K562 (cell line): ENCODE data around the gene BST1. TPM values are rescaled to one million over a fixed set of nuclear protein-coding genes. Genes with fewer than 3 reads are reported as not detected.

Experiments used
- ASH1L ChIP-seq: fragments of 450-650 bp; IDR thresholded peaks from 2 replicates; pipeline ENCODE4 v1.6.1; 2018; ENCODE audit warnings: borderline replicate concordance, mild to moderate bottlenecking, low read depth; ENCODE audit not compliant: partially characterized antibody
- BMI1 ChIP-seq: fragments of 150-350 bp; IDR thresholded peaks from 2 replicates; pipeline ENCODE4 v1.6.1; 2014; ENCODE audit warnings: low read length
- DLX4 ChIP-seq: fragments of 250-450 bp; sonication (Bioruptor Pico); IDR thresholded peaks from 2 replicates; pipeline ENCODE4 v1.6.1; 2021; ENCODE audit warnings: mild to moderate bottlenecking
- FOXJ2 ChIP-seq: fragments of 200-800 bp; sonication (Bioruptor generic); IDR thresholded peaks from 2 replicates; pipeline ENCODE4 v1.6.1; 2016; ENCODE audit warnings: missing genetic modification characterization, missing compliant biosample characterization
- FOXM1 ChIP-seq, 2 experiments: fragments of 450-650 bp in 1 of 2; sonication (generic) in 1 of 2; formaldehyde crosslinking in 1 of 2; IDR thresholded peaks; 2 replicates each; pipeline versions ENCODE4 v1.6.1 to v1.9.0; 2017 to 2022; ENCODE audit warnings: low read depth in 2 of 2, mild to moderate bottlenecking in 2 of 2, missing genetic modification reagents in 1 of 2, moderate library complexity in 1 of 2
- HCFC1 ChIP-seq: IDR thresholded peaks from 2 replicates; pipeline ENCODE4 v1.6.1; 2012; ENCODE audit warnings: low read depth, low read length, improper control_type of control experiment
- KDM1A ChIP-seq, 2 experiments: fragments of 450-650 bp; IDR thresholded peaks; 2 replicates each; pipeline ENCODE4 v1.6.1; 2016; ENCODE audit warnings: mild to moderate bottlenecking in 2 of 2
- KDM5B ChIP-seq: fragments of 200-600 bp; sonication (generic); IDR thresholded peaks from 2 replicates; pipeline ENCODE4 v1.6.1; 2012; ENCODE audit warnings: low read depth, mild to moderate bottlenecking, moderate library complexity, low read length, control low read depth, inconsistent platforms; ENCODE audit not compliant: insufficient replicate concordance
- MYC ChIP-seq, 2 experiments: fragments of 250-450 bp in 1 of 2; sonication (Bioruptor Pico) in 1 of 2; IDR thresholded peaks; 2 replicates each; pipeline versions ENCODE4 v1.5.1 to v1.6.1; 2012 to 2021; ENCODE audit warnings: low read depth in 2 of 2, borderline replicate concordance in 1 of 2, improper control_type of control experiment in 1 of 2, low read length in 1 of 2, mild to moderate bottlenecking in 1 of 2, moderate library complexity in 1 of 2
- SMARCC2 ChIP-seq: fragments of 450-650 bp; IDR thresholded peaks from 2 replicates; pipeline ENCODE4 v1.6.1; 2017; ENCODE audit warnings: antibody characterized with exemption, moderate library complexity, mild to moderate bottlenecking, low read depth
- SRSF1 ChIP-seq: fragments of 200-400 bp; formaldehyde crosslinking; IDR thresholded peaks from 2 replicates; pipeline ENCODE4 v1.6.1; 2017; ENCODE audit warnings: mild to moderate bottlenecking, low read depth, low read length, moderate library complexity
- TAF9B ChIP-seq: fragments of 450-650 bp; IDR thresholded peaks from 2 replicates; pipeline ENCODE4 v1.6.1; 2018; ENCODE audit warnings: mild to moderate bottlenecking; ENCODE audit not compliant: partially characterized antibody
- UBTF ChIP-seq, 2 experiments: IDR thresholded peaks; 2 replicates each; pipeline ENCODE4 v1.6.1; 2012; ENCODE audit warnings: improper control_type of control experiment in 2 of 2, low read depth in 2 of 2, low read length in 2 of 2, borderline replicate concordance in 1 of 2
- polyA plus RNA-seq, 8 experiments: library from polyadenylated mRNA; depleted of rRNA in 4 of 8; stranded (reverse) in 5 of 8; unstranded in 3 of 8; fragments of >200 nt; fragmentation: Nextera tagmentation in 2 of 8; fragmentation: Illumina TruSeq in 1 of 8; extraction: Ambion mirVana in 2 of 8; extraction: Trizol in 1 of 8; gene quantifications; 2 replicates each; pipeline versions ENCODE4 v1.2.1 to v1.2.3, GENCODE V29; 2011 to 2014; ENCODE audit warnings: inconsistent platforms in 1 of 8, missing spikeins in 1 of 8
- total RNA-seq, 7 experiments: library from RNA; depleted of rRNA in 6 of 7; stranded (reverse); fragments of >200 nt in 6 of 7; fragmentation: Illumina TruSeq in 2 of 7; extraction: Trizol in 2 of 7; gene quantifications; 2 replicates each; pipeline versions ENCODE4 v1.2.1 to v1.2.3, GENCODE V29; 2011 to 2021; ENCODE audit warnings: low replicate concordance in 1 of 7
- TF ChIP-seq, protein P1 (sequence below), 2 experiments: fragments of 450-650 bp; IDR thresholded peaks; 2 replicates each; pipeline ENCODE4 v1.6.1; 2016; ENCODE audit warnings: mild to moderate bottlenecking in 2 of 2, borderline replicate concordance in 1 of 2, low read depth in 1 of 2, moderate library complexity in 1 of 2

The BST1 gene
- total and polyA plus RNA-seq, 9 of the 15 experiments (the other 6 are each of a cell fraction or from before 2014, with no cell fraction given) = 0.04 to 0.38 (median 0.07) TPM; not detected in 6

GRCh38 chr4:15655223-15656037, 47.4 kb upstream of the BST1 start, which contains the start of gene FBXL5 (continued):
- TF ChIP-seq, protein P1, sequence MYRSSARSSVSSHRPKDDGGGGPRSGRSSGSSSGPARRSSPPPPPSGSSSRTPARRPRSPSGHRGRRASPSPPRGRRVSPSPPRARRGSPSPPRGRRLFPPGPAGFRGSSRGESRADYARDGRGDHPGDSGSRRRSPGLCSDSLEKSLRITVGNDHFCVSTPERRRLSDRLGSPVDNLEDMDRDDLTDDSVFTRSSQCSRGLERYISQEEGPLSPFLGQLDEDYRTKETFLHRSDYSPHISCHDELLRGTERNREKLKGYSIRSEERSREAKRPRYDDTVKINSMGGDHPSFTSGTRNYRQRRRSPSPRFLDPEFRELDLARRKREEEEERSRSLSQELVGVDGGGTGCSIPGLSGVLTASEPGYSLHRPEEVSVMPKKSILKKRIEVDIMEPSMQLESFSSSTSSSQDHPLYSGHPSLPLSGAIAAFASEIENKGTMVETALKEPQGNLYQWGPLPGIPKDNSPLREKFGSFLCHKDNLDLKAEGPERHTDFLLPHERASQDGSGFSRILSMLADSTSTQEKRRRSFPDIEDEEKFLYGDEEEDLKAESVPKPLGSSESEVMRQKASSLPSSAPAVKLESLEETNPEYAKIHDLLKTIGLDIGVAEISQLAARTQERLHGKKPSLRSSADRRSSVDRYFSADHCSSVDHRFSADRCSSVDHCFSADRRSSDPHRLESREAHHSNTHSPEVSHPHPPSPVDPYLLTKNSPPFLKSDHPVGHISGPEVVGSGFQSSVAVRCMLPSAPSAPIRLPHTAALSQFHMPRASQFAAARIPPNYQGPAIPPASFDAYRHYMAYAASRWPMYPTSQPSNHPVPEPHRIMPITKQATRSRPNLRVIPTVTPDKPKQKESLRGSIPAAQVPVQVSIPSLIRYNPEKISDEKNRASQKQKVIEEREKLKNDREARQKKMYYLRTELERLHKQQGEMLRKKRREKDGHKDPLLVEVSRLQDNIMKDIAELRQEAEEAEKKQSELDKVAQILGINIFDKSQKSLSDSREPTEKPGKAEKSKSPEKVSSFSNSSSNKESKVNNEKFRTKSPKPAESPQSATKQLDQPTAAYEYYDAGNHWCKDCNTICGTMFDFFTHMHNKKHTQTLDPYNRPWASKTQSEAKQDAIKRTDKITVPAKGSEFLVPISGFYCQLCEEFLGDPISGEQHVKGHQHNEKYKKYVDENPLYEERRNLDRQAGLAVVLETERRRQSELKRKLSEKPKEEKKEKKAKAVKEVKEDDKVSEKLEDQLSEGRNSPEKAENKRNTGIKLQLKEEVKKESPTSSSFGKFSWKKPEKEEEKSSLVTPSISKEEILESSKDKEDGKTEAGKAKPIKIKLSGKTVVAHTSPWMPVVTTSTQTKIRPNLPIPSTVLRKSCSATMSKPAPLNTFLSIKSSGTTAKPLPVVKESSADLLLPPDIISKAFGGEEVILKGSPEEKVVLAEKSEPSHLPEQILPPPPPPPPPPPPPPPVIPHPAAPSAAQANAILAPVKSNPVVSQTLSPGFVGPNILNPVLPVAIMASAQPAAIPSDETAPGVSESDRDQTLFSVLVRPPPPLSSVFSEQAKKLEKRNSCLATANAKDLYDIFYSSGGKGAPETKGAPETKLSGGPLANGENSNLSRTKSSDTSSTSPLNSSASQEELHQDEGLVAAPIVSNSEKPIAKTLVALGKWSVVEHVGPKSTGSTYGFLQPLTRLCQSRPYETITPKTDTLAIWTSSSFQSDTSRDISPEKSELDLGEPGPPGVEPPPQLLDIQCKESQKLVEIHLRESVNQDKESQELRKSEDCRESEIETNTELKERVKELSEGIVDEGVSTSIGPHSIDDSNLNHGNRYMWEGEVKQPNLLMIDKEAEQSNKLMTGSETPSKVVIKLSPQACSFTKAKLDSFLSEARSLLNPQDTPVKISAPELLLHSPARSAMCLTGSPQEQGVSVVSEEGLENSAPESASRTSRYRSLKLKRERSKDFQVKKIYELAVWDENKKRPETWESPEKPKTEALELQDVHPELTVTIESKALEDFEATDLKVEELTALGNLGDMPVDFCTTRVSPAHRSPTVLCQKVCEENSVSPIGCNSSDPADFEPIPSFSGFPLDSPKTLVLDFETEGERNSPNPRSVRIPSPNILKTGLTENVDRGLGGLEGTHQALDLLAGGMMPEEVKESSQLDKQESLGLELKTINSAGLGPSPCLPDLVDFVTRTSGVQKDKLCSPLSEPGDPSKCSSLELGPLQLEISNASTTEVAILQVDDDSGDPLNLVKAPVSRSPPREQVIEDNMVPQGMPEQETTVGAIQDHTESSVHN (IDR thresholded peaks at IDR 0.05; ENCODE audit: borderline replicate concordance in 1 of 2, low read depth in 1 of 2) = no peak
- TF ChIP-seq SMARCC2 = no peak
- TF ChIP-seq UBTF (IDR thresholded peaks at IDR 0.05; ENCODE audit: borderline replicate concordance in 1 of 2, low read depth in 2 of 2, low read length in 2 of 2) = peak in 1 of 2 experiments; percentile 48; a peak in 2 of 4 replicates
- no peak for TF ChIP-seq SRSF1
- TF ChIP-seq MYC (IDR thresholded peaks at IDR 0.05; ENCODE audit: low read depth, low read length) = peak; percentile 82
- peak; percentile 40; the same call in 1 of the 2 replicates for TF ChIP-seq MYC (CRISPR knock-in tag; IDR thresholded peaks at IDR 0.05; ENCODE audit: borderline replicate concordance, low read depth)
- TF ChIP-seq FOXJ2 (tag) = no peak
- no peak for TF ChIP-seq DLX4
- TF ChIP-seq FOXM1 (IDR thresholded peaks at IDR 0.05; ENCODE audit: low read depth) = no peak
- TF ChIP-seq FOXM1 (CRISPR knock-in tag; IDR thresholded peaks at IDR 0.05; ENCODE audit: low read depth) = no peak; the same call in 1 of the 2 replicates
- TF ChIP-seq KDM5B = peak; percentile 82
- TF ChIP-seq BMI1 = no peak
- no peak; the same call in 1 of the 2 replicates for TF ChIP-seq HCFC1
- no peak for TF ChIP-seq KDM1A (IDR thresholded peaks at IDR 0.05)
- no peak for TF ChIP-seq TAF9B
- no peak for TF ChIP-seq ASH1L
